HG03135 (cell line): ENCODE results near the gene CTXND2.
"Not testable (repeated sequence)": the region's sequence is repeated elsewhere in the genome, so short reads cannot be mapped to it uniquely, and the experiment has no call there.

Source experiments
- ATAC-seq: cut with Tn5 transposase; IDR thresholded peaks from one replicate; pipeline ENCODE4 v1.9.1; 2021; ENCODE audit warnings: mild to moderate bottlenecking, moderate library complexity; ENCODE audit not compliant: unreplicated experiment

Gene CTXND2

GRCh38 chr1:150887018-150887417 is at the start of gene CTXND2:
Gene CTXND2 (plus strand): TSS chr1:150887136. CDS start chr1:150912315, 25,179 bp downstream.
- ATAC-seq: no peak

- ATAC-seq: not testable (repeated sequence)
Observed at GRCh38 chr1:150840850-150841249, 46.1 kb upstream of the CTXND2 start.

- ATAC-seq: no peak
Observed at GRCh38 chr1:150841626-150842025, 45.3 kb upstream of the CTXND2 start.

GRCh38 chr1:150842343-150842742 is 44.6 kb upstream of the CTXND2 start:
- no peak for ATAC-seq

- ATAC-seq: no peak
Observed at GRCh38 chr1:150842964-150843363, 44.0 kb upstream of the CTXND2 start.

- ATAC-seq: no peak
Observed at GRCh38 chr1:150843474-150843873, 43.5 kb upstream of the CTXND2 start.

- no peak for ATAC-seq
Observed at GRCh38 chr1:150846473-150847146, 40.3 kb upstream of the CTXND2 start.

- not testable (repeated sequence) for ATAC-seq
Observed at GRCh38 chr1:150850801-150851362, 36.1 kb upstream of the CTXND2 start.

- not testable (repeated sequence) for ATAC-seq
Observed at GRCh38 chr1:150852734-150853133, 34.2 kb upstream of the CTXND2 start.

GRCh38 chr1:150863724-150864123 is 23.2 kb upstream of the CTXND2 start:
- no peak for ATAC-seq

GRCh38 chr1:150864200-150864599 is 22.7 kb upstream of the CTXND2 start:
- ATAC-seq: not testable (repeated sequence)

- no peak for ATAC-seq
Observed at GRCh38 chr1:150869683-150870082, 17.3 kb upstream of the CTXND2 start.

GRCh38 chr1:150872572-150872971 is 14.4 kb upstream of the CTXND2 start:
- no peak for ATAC-seq

- ATAC-seq: no peak
Observed at GRCh38 chr1:150873521-150873920, 13.4 kb upstream of the CTXND2 start.

GRCh38 chr1:150874455-150875196 is 12.3 kb upstream of the CTXND2 start:
- no peak for ATAC-seq

GRCh38 chr1:150875197-150876118 is 11.5 kb upstream of the CTXND2 start:
- no peak for ATAC-seq

- ATAC-seq: no peak
Observed at GRCh38 chr1:150876119-150876454, 10.8 kb upstream of the CTXND2 start.

- ATAC-seq: not testable (repeated sequence)
Observed at GRCh38 chr1:150878931-150879330, 8.0 kb upstream of the CTXND2 start.

GRCh38 chr1:150881331-150882070 is 5.4 kb upstream of the CTXND2 start:
- ATAC-seq: no peak

- not testable (repeated sequence) for ATAC-seq
Observed at GRCh38 chr1:150883121-150883520, 3.8 kb upstream of the CTXND2 start.
